NCI-H2227 treated with DMSO at 0.1 percent for 48 hours (cell line): ENCODE data around the gene UTP18.
"Not testable (repeated sequence)": the region's sequence is repeated elsewhere in the genome, so short reads cannot be mapped to it uniquely, and the experiment has no call there.

Source experiments
- DNase-seq: peaks from one replicate; lab custom pipeline; 2025; lab: John Stamatoyannopoulos, UW

UTP18 gene

DNA sequence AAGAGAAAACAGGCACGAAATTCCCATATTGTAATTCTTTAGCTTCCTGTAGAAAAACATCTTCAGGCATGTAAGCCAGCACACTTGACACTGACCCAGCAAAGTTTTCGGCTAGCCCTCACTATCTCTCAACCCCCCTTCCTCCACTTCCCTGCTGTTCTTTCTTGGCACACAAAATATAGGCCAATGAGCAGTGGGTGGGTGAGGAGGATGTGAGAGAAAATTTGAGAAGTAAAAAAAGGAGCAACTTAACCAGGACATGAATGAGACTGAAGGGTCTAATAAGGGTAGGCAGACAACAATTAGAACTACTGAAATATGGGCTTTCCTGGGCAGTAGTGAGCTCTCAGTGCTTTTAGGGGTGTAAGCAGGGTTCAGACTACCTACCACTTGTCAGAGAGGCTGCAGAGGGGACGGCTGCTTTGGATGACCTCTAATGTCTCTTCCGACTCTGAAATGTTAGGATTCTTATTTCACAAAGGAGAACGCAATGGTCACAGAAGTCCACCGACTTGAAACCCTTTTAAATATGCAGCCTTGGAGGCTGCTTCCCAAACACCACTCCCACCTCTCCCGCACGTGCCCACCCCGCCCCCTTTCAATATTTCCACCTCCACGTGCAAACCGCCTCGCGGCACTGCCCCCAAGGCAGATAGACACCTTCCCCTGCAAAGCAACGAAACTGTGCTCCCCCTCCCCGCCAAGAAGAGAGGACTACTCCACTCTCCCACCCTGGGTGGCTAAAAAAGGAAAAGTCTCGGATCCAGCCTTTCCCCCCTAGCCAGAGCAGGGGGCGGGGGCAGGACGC, 1.4 kb upstream of the UTP18 start:
- DNase-seq, result no peak

DNA sequence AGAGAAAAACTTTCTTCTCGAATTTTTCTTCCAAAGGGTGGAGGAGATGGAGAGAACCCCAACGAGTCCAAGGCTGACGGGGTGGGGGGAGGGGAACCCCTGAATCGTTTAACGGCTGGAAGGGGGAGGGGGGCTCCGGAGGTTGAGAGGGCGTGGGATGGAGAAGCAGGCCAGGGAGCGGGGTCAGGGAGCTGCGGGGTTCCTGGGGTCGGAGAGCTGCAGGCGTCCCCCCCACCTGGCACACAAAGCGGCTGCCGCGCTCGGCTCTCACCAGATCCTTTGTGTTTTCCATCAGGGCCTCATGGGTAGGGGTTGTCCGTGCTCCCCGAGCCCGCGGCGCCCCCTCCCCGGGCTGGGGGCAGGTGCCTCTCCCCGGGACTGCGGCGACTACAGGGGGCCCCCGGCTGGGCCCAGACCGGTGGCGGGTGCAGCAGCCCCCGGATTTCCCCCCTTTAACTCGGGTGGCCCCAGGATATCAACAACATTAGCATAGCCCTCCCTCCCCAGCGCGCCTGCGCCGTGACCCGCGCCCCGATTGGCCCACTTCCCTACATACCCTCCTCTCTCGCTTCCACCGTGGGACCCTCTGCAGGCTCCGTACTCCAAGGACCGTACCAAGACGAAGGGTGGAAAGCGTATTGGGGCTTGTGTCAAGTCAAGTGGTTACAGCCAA, 646 bp upstream of the UTP18 start, which contains the start of gene MBTD1:
Gene MBTD1 (minus strand): TSS at position 486 of the 673 bp plus-strand sequence. CDS start 34,888 bp downstream, outside the sequence.
- DNase-seq, result peak; percentile 98

DNA sequence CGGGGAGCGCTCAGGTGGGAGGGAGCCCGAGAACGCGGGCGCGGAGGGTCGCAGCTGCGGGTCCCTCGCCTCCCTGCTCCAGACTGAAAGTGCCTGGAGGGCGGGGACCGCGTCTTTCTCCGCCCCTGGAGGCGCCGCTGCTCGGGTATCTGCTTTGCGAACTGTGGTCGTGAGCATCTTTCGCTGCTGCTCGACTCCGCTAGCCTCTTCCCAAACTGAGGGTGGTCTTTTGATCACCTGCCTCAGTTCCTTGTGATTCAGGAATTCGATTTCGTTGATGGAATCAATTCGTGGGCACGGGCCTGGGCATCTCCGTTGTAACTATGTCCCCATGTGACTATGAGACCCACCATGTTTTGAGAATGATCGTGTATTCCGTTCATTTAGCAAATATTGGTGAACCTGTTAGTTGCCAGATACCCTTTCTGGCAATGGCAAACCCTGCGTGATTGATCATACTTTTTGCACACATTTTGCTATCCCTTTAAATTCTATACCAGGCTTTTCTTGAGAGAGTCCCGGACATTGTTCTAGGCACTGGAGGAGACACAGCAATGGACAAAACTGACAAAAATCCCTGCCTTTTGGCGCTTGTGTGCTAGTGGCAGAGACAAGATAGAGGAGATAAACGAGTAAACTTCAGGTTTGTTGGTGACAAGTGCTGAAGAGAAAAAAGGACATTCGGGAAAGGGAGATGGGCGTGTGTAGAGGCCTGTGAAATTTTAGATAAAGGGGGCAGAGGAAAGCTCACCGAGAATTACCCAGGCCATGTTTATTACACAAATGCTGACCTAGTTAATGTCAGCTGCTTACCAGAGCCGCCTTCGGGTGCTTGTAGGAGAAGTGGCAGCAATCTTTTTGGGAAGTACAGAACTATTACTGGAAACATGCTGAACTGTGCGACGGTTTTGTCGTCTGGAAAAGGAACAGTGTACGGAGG, 948 bp downstream of the UTP18 start:
- DNase-seq, result peak; percentile 78

DNA sequence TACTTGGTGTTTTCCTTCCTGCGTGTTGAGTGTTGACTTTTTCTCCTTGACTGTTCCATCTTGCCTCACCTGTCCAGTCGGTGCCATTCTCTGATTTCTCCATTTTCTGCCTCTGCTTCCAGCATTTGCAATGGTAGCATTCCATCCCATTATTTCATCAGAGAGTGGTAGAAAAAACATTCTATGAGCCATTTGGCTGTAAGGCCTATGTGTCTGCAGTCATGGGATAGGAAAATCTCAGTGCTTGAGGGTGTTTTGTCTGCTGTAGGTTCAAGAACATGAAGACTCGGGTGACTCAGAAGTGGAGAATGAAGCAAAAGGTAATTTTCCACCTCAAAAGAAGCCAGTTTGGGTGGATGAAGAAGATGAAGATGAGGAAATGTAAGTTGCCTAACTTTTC, 2.7 kb downstream of the UTP18 start:
- DNase-seq, result no peak

DNA sequence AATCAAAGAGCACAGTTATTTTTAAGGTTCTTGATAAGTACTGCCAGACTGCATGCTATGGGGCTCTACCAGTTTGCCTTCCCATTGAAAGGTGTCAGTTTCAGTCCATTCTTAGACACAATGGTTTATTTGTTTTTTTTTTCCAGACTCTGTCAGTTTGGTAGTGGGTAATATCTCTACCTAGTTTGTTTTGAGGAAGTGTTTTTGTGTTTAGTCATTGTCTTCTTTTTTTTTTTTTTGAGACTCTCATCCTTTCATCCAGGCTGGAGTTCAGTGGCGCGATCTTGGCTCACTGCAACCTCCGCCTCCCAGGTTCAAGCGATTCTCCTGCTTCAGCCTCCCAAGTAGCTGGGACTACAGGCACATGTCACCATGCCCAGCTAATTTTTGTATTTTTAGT, 4.1 kb downstream of the UTP18 start:
- DNase-seq, result not testable (repeated sequence)

DNA sequence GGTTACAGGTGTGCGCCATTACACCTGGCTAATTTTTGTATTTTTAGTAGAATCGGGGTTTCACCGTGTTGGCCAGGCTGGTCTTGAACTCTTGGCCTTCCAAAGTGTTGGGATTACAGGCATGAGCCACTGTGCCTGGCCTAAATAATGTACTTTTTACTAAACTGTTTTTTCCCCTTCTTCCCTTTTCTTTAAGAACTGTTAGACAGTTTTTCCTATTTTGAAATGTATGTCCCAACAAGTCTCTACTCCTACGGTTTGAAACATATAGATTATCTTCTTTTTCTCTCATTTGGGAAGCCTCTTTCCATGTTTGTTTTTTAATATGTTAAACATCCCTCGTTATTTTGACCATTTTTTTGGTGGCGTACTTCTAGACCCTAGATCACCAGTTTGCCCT, 9.6 kb downstream of the UTP18 start:
- DNase-seq, result no peak

DNA sequence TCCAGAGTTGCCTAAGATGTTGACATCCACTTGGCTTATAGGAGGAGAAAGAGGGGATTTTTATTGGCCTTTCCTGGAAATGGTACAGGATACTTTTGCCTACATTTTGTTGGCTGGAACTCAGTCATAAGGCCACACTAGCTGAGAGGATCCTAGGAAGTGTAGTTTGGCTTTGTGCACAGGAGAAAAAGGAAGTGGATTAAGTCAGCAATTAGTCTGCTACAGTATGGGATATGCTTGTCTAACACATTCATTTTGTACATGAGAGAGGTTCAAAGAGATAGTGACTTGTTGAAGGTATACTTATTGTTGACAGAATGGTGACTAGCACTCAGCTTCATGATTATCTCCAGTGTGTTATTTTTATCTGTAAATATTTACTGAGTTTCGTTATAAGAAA, 10.3 kb downstream of the UTP18 start:
- DNase-seq, result no peak

DNA sequence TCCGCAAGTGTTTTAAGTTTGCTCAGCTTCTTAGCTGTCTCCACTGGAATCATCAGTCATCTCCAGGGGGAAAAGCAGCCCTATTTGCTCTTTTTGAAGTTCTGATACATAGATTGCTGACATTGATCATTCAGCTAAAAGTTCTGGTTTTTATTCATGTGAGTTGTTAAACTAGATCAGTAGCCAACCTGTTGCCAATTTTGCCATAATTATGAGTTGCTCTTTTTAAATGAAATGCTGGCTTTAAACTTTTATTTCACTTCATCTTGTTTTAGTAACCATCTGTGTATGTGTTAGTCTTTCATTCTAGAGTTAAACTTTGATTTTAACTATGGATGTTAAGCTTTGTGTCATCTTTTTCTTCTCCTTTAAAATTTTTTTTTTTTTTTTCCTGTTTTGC, 12.5 kb downstream of the UTP18 start:
- DNase-seq, result no peak

DNA sequence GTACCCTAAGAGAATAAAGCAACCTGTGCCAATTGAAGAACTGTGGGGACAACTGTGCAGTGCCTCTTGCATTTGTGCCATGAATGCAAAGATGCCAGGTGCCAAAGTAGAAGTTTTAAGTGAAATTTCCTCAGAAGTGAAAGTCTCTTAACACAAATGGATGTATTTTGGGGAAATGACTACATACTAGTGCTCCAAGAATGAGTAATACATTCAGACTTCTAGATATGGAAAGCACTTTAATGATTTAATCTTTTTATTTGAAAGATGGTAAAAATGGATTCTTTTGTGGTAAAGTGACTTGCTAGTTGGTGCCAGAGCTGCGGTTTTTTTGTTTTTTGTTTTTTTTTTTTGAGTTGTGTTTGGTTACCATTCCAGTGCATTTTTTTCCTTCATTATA, 15.0 kb downstream of the UTP18 start:
- DNase-seq, result no peak

DNA sequence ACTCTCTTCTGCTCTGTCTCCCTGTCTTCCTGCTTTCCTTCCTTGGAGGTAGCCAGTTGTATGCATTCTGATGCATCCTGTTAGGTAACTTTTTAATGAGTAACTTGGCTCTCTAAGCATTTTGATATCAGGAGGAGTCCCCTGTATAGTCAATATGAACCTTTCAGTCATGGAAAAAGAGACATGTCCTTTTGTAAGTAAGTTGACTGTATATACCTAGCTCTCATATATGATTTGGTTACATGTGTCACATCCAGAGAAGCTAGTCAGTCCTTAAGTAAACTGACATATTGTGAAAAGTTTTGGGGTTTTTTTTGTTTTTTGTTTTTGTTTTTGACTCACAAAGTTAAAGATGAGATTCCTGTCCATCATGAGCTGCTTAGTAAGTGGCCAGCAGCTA, 18.8 kb downstream of the UTP18 start:
- DNase-seq, result no peak

DNA sequence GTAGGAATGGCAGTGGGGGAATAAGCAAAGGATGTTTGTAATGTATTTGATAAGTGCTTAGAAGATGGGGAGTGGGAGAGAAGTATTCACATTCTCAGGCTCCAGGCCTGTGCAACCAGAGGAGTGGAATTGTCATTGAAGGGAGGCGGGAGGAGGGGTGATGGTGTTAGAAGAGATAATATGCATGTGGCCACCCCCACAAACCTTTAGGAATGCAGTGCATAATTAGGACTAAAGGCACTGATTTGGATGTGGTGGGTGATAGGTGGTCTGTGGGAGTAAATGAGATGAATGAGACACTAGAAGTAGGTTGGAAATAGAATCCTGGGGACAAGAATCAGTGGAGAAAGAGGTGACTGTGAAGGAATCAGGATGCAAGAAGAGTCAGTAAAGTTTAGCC, 27.1 kb downstream of the UTP18 start:
- DNase-seq, result no peak

DNA sequence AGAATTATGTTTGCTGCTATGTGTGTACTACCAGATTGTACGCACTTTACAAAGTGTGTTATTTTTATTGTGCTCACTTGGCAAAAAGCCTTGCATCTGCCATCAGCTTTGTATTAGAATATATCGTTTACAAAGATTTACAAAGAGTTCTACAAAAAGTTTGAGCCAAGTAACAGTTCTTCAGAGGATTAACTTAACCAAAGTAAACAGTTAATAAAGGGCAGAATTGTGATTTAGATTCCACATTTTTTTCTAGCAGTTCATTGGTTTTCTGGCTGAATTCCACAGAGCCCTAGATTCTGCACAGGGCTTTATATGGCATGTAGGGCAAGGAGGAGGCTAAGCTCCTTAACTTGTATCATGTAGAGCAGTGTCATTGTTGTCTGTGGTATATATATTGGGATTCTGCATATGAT, 29.4 kb downstream of the UTP18 start:
- no peak for DNase-seq

DNA sequence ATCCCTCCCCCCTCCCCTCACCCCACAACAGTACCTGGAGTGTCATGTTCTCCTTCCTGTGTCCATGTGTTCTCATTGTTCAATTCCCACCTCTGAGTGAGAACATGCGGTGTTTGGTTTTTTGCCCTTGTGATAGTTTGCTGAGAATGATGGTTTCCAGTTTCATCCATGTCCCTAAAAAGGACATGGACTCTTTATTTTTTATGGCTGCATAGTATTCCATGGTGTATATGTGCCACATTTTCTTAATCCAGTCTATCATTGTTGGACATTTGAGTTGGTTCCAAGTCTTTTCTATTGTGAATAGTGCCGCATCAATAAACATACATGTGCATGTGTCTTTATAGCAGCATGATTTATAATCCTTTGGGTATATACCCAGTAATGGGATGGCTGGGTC, 34.0 kb downstream of the UTP18 start:
- DNase-seq, result not testable (repeated sequence)

DNA sequence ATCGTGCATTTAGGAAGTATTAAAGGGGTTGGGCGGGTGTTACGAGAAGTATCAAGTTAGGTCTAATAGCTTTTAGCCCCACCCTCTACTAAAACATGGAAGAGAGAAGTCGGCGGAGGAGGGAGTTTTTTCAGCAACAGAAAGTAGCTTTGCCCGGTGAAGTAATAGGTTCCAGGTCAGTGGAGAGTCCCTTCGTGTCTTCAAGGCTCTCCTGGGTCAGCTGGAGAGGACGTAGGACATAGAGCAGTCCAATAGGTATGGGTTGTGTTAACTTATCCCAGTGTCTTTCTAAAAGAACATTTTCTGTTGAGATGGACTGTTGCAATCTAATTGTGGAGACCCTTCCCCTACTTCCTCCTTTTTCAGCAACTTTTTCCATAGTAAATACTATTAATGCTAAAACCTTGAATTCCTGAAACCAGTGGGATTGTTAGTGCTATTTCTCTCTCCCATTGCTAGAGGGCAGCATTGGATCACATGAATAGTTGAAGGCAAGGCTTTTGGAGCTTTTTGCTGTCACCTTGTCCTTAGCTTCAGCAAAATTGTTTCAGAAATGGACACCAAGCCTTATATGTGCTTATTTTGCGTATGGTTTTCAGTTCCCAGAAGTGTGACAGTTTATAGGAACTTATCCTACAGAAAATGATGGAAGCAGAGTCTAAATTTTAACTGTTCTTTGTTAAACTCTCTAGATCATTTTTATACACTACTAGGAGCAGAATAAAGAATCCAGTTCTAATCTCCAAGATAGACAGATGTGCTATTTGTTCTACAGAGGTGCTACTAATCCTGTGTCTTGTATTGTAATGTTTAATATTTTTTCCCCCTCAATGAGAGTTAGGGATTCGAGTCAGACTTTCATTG, 38.4 kb downstream of the UTP18 start:
- peak; percentile 65 for DNase-seq

DNA sequence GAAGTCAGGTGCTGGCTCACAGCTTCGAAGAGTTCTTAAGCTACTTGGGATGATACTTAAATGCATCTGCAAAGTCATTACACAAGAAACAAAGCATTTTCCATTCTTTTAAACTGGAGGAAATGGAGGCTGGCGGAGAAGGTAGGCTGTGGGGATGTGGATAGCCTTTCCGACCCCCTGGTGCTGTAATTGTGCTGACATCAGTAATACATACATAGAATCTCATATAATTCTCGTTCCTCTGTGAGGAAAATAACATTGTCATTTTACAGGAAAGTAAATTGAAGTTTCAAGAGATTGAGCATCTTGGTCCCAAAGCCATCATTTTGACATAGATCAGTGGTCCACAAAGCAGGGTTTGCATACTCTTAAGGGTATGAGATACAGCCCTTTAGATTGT, 39.5 kb downstream of the UTP18 start:
- DNase-seq, result no peak

DNA sequence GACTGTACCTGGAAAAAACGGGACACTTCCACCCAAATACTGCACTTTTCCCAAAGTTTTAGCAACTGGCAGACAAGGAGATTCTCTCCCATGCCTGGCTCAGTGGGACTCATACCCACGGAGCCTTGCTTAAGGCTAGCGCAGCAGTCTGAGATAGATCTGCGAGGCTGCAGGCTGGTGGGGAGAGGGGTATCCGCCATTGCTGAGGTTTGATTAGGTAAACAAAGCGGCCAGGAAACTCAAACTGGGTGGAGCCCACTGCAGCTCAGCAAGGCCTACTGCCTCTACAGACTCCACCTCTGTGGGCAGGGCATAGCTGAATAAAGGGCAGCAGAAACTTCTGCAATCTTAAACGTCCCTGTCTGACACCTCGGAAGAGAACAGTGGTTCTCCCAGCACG, 44.8 kb downstream of the UTP18 start:
- DNase-seq, result no peak

DNA sequence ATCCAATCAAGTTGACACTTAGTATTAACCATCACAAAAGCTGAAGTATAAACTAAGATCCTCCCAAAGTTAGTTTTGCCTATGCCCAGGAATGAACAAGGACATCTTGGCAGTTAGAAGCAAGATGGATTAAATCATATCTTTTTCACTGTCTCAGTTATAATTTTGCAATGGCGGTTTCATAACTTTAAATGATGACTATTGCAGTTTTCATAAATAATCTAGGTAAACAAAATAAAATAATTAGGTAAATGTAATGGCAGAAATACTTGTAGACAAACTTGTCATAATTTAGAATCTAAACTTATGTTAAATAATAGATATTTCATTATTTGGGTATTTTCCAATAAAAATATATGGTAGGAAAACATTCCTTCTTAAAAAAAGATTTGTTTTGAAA, 51.7 kb downstream of the UTP18 start:
- DNase-seq, result not testable (repeated sequence)

DNA sequence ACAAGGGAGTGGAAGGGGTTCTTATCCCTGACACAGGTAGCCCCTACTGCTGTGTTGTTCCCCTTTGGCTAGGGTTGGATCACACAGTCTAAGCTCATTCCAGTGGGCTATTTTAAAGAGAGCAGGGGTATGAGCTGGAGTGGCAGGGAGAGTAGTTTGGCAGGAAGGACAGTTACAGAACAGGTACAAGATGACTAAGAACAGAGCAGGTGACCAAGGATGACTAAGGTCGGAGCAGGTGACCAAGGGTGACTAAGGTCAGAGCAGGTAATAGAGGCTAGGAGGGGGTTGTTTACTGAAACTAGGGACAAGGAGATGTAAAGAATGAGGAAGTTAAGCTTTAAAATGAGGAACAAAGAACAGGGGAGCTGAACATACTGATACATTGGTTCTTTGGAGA, 58.8 kb downstream of the UTP18 start:
- no peak for DNase-seq

DNA sequence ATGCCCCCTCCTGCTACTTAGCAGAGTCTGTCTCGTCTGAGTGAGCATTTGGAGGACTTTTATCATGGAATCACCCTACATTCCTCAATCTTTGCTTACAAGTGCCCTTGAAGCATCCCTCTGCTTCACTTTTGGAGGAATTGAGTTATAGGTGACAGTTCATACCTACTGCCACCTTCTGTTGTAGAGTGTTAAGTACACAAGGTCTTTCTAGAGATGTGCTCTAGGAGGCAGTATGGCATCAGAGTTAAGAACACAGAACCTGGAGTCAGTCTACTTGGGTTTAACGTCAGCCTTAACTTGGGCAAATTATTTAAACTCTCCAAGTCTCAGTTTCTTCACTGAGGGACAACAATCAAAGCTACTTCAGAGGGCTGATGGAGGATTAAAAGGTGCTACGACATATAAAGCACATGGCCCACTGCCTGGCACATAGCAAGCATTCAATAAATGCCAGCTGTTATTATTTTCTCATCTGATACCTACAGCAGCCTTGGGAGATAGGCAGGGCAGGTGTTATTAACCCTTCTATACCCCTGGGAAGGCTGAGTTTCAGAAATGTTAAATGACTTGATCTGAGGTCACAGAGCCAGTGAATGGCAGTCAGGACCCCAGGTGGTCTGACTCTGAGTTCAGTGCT, 62.2 kb downstream of the UTP18 start:
- peak; percentile 1 for DNase-seq

DNA sequence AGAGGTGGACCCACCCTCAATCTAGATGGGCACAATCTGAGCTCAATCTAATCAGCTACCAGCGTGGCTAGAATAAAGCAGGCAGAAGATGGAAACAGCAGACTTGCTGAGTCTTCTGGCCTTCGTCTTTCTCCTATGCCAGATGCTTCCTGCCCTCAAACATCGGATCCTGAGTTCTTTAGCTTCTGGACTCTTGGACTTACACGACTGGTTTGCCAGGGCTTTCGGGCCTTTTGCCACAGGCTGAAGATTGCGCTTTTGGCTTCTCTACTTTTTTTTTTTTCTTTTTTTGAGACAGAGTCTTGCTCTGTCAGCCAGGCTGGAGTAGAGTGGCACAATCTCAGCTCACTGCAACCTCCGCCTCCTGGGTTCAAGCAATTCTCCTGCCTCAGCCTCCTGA, 65.1 kb downstream of the UTP18 start:
- no peak for DNase-seq
